HEK293 (cell line): ENCODE results near the gene BZW2.

Source experiments
- CTCF ChIA-PET: fragments of 350-600 bp; formaldehyde crosslinking; extraction: SDS; loops from one replicate; lab custom pipeline; 2021; ENCODE audit warnings: antibody characterized with exemption; lab: Yijun Ruan, JAX
- POLR2A ChIA-PET: fragments of 300-600 bp; formaldehyde crosslinking; extraction: SDS; loops from one replicate; lab custom pipeline; 2020; ENCODE audit warnings: antibody characterized with exemption, inconsistent platforms; lab: Yijun Ruan, JAX
- H3K27ac ChIP-seq: fragments of 200-500 bp; sonication (Bioruptor generic); 2 replicates; pipeline ENCODE4 v1.5.1; 2014; ENCODE audit warnings: low read depth, low read length, control low read depth, inconsistent platforms; ENCODE audit errors: extremely low read depth
- H3K36me3 ChIP-seq, 2 experiments: fragments of 200-500 bp in 1 of 2; sonication (Bioruptor generic) in 1 of 2; 1 replicate in 1 of 2; 2 replicates in 1 of 2; pipeline ENCODE4 v1.5.1; 2014 to 2017; ENCODE audit warnings: inconsistent platforms in 2 of 2, low read length in 2 of 2; ENCODE audit not compliant: control insufficient read depth in 2 of 2, insufficient read depth in 1 of 2
- H3K4me1 ChIP-seq: fragments of 200-500 bp; sonication (Bioruptor generic); 2 replicates; pipeline ENCODE4 v1.5.1; 2014; ENCODE audit warnings: mild to moderate bottlenecking, low read length, inconsistent platforms; ENCODE audit not compliant: control insufficient read depth, insufficient read depth
- H3K4me3 ChIP-seq: 2 replicates; pipeline ENCODE4 v1.5.1; 2011; ENCODE audit warnings: low read depth, mild to moderate bottlenecking, control low read depth, low read length, moderate library complexity
- H3K9me3 ChIP-seq: fragments of 200-500 bp; sonication (Bioruptor generic); 2 replicates; pipeline ENCODE4 v1.5.1; 2014; ENCODE audit warnings: low read depth, low read length, inconsistent platforms; ENCODE audit not compliant: control insufficient read depth, insufficient read depth
- GFI1B ChIP-seq: fragments of 450-650 bp; formaldehyde crosslinking; IDR thresholded peaks from 2 replicates; pipeline ENCODE4 v1.5.1; 2016; ENCODE audit warnings: missing biosample characterization, missing genetic modification characterization
- GLI2 ChIP-seq: fragments of 450-650 bp; formaldehyde crosslinking; IDR thresholded peaks from 2 replicates; pipeline ENCODE4; 2017; ENCODE audit warnings: missing biosample characterization, missing genetic modification characterization, low read depth, borderline replicate concordance
- GLIS1 ChIP-seq: fragments of 450-650 bp; formaldehyde crosslinking; IDR thresholded peaks from 2 replicates; pipeline ENCODE4 v1.5.1; 2016; ENCODE audit warnings: missing biosample characterization, missing genetic modification characterization
- HOXA7 ChIP-seq: sonication (generic); formaldehyde crosslinking; IDR thresholded peaks from 2 replicates; pipeline ENCODE4 v1.8.1; 2022; ENCODE audit warnings: missing genetic modification reagents, borderline replicate concordance
- IKZF3 ChIP-seq: fragments of 450-650 bp; IDR thresholded peaks from 2 replicates; pipeline ENCODE4 v1.5.0; 2018; ENCODE audit warnings: missing biosample characterization, mild to moderate bottlenecking, missing genetic modification characterization, moderate library complexity
- KLF7 ChIP-seq: fragments of 450-650 bp; formaldehyde crosslinking; IDR thresholded peaks from 2 replicates; pipeline ENCODE4 v1.5.1; 2016; ENCODE audit warnings: missing biosample characterization, missing genetic modification characterization, borderline replicate concordance
- PRDM1 ChIP-seq: fragments of 450-650 bp; formaldehyde crosslinking; IDR thresholded peaks from 2 replicates; pipeline ENCODE4; 2016; ENCODE audit warnings: missing biosample characterization, missing genetic modification characterization
- SALL2 ChIP-seq: fragments of 450-650 bp; formaldehyde crosslinking; IDR thresholded peaks from 2 replicates; pipeline ENCODE4 v1.5.0; 2017; ENCODE audit warnings: missing biosample characterization, mild to moderate bottlenecking, missing genetic modification characterization, borderline replicate concordance
- SCRT1 ChIP-seq: fragments of 450-650 bp; formaldehyde crosslinking; IDR thresholded peaks from 2 replicates; pipeline ENCODE4 v1.5.1; 2016; ENCODE audit warnings: missing biosample characterization, missing genetic modification characterization, borderline replicate concordance
- SP2 ChIP-seq: fragments of 450-650 bp; formaldehyde crosslinking; IDR thresholded peaks from 2 replicates; pipeline ENCODE4 v1.5.1; 2016; ENCODE audit warnings: missing biosample characterization, missing genetic modification characterization
- ZEB2 ChIP-seq: fragments of 450-650 bp; formaldehyde crosslinking; IDR thresholded peaks from 2 replicates; pipeline ENCODE4 v1.5.1; 2016; ENCODE audit warnings: missing biosample characterization, missing genetic modification characterization
- ZFP37 ChIP-seq: fragments of 450-650 bp; formaldehyde crosslinking; IDR thresholded peaks from 2 replicates; pipeline ENCODE4 v1.5.1; 2016; ENCODE audit warnings: missing biosample characterization, missing genetic modification characterization
- ZNF121 ChIP-seq: fragments of 450-650 bp; formaldehyde crosslinking; IDR thresholded peaks from 2 replicates; pipeline ENCODE4 v1.5.1; 2016; ENCODE audit warnings: missing biosample characterization, missing genetic modification characterization
- ZNF202 ChIP-seq: fragments of 450-650 bp; formaldehyde crosslinking; IDR thresholded peaks from 2 replicates; pipeline ENCODE4 v1.5.1; 2016; ENCODE audit warnings: missing biosample characterization, missing genetic modification characterization, borderline replicate concordance
- ZNF274 ChIP-seq, 2 experiments: fragments of 200-500 bp in 1 of 2; fragments of 450-650 bp in 1 of 2; sonication (Bioruptor generic) in 1 of 2; formaldehyde crosslinking in 1 of 2; IDR thresholded peaks; 2 replicates each; pipeline versions ENCODE4 v1.5.1 to v1.6.1; 2014 to 2016; ENCODE audit warnings: borderline replicate concordance in 1 of 2, inconsistent platforms in 1 of 2, low read length in 1 of 2, missing biosample characterization in 1 of 2, missing genetic modification characterization in 1 of 2
- ZNF350 ChIP-seq: fragments of 450-650 bp; formaldehyde crosslinking; IDR thresholded peaks from 2 replicates; pipeline ENCODE4 v1.5.0; 2017; ENCODE audit warnings: missing biosample characterization, mild to moderate bottlenecking, missing genetic modification characterization
- ZNF449 ChIP-seq: fragments of 450-650 bp; formaldehyde crosslinking; IDR thresholded peaks from 2 replicates; pipeline ENCODE4 v1.5.1; 2017; ENCODE audit warnings: missing biosample characterization, mild to moderate bottlenecking, missing genetic modification characterization, moderate library complexity
- ZNF555 ChIP-seq: fragments of 450-650 bp; formaldehyde crosslinking; conservative IDR thresholded peaks from 2 replicates; pipeline ENCODE4 v1.5.1; 2017; ENCODE audit warnings: missing biosample characterization, mild to moderate bottlenecking, missing genetic modification characterization, inconsistent platforms
- ZNF571 ChIP-seq: fragments of 450-650 bp; formaldehyde crosslinking; IDR thresholded peaks from 2 replicates; pipeline ENCODE4 v1.5.0; 2017; ENCODE audit warnings: missing biosample characterization, missing genetic modification characterization
- ZNF664 ChIP-seq: fragments of 450-650 bp; formaldehyde crosslinking; IDR thresholded peaks from 2 replicates; pipeline ENCODE4 v1.5.1; 2016; ENCODE audit warnings: missing biosample characterization, missing genetic modification characterization
- ZNF830 ChIP-seq: fragments of 450-650 bp; IDR thresholded peaks from 2 replicates; pipeline ENCODE4 v1.5.0; 2018; ENCODE audit warnings: missing biosample characterization, missing genetic modification characterization, low read depth, mild to moderate bottlenecking, moderate library complexity
- ZSCAN23 ChIP-seq: fragments of 450-650 bp; formaldehyde crosslinking; IDR thresholded peaks from 2 replicates; pipeline ENCODE4 v1.5.1; 2016; ENCODE audit warnings: missing biosample characterization, missing genetic modification characterization
- ZSCAN5A ChIP-seq: fragments of 450-650 bp; formaldehyde crosslinking; IDR thresholded peaks from 2 replicates; pipeline ENCODE4 v1.5.1; 2016; ENCODE audit warnings: missing biosample characterization, missing genetic modification characterization
- TF ChIP-seq, protein P1 (sequence below): fragments of 450-650 bp; formaldehyde crosslinking; IDR thresholded peaks from 2 replicates; pipeline ENCODE4 v1.5.1; 2016; ENCODE audit warnings: missing biosample characterization, missing genetic modification characterization
- TF ChIP-seq, protein P2 (sequence below): fragments of 450-650 bp; formaldehyde crosslinking; IDR thresholded peaks from 2 replicates; pipeline ENCODE4 v1.5.0; 2017; ENCODE audit warnings: missing biosample characterization, missing genetic modification characterization, borderline replicate concordance

BZW2 gene

GRCh38 chr7:16747102-16747501, 101.1 kb downstream of the BZW2 start:
- no peaks in the 10 kb centered on the region for H3K36me3 ChIP-seq
- no peak overlapping the region for H3K27ac ChIP-seq
- ChIA-PET POLR2A (no interaction called here), CTCF (no interaction called here)
- TF ChIP-seq KLF7 (tag by site-specific recombination) (no peak), ZNF350 (tag by site-specific recombination) (no peak), ZNF449 (tag by site-specific recombination) (no peak), ZNF830 (tag by site-specific recombination) (no peak), ZNF202 (no peak), ZNF555 (tag by site-specific recombination) (no peak), SCRT1 (tag by site-specific recombination) (no peak), ZNF274 (IDR thresholded peaks at IDR 0.05; ENCODE audit: low read length) (no peak), ZNF274 (tag by site-specific recombination; IDR thresholded peaks at IDR 0.05; ENCODE audit: borderline replicate concordance) (no peak), GLI2 (tag by site-specific recombination) (no peak), HOXA7 (CRISPR knock-in tag) (no peak)
- TF ChIP-seq, protein P1, sequence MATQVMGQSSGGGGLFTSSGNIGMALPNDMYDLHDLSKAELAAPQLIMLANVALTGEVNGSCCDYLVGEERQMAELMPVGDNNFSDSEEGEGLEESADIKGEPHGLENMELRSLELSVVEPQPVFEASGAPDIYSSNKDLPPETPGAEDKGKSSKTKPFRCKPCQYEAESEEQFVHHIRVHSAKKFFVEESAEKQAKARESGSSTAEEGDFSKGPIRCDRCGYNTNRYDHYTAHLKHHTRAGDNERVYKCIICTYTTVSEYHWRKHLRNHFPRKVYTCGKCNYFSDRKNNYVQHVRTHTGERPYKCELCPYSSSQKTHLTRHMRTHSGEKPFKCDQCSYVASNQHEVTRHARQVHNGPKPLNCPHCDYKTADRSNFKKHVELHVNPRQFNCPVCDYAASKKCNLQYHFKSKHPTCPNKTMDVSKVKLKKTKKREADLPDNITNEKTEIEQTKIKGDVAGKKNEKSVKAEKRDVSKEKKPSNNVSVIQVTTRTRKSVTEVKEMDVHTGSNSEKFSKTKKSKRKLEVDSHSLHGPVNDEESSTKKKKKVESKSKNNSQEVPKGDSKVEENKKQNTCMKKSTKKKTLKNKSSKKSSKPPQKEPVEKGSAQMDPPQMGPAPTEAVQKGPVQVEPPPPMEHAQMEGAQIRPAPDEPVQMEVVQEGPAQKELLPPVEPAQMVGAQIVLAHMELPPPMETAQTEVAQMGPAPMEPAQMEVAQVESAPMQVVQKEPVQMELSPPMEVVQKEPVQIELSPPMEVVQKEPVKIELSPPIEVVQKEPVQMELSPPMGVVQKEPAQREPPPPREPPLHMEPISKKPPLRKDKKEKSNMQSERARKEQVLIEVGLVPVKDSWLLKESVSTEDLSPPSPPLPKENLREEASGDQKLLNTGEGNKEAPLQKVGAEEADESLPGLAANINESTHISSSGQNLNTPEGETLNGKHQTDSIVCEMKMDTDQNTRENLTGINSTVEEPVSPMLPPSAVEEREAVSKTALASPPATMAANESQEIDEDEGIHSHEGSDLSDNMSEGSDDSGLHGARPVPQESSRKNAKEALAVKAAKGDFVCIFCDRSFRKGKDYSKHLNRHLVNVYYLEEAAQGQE (tag by site-specific recombination), result no peak
- H3K4me3 ChIP-seq, result no peak overlapping the region
- H3K9me3 ChIP-seq, result no peaks in the 10 kb centered on the region
- H3K4me1 ChIP-seq, result peaks cover 10% of the 10 kb centered on the region; the same call in 1 of the 2 replicates

DNA sequence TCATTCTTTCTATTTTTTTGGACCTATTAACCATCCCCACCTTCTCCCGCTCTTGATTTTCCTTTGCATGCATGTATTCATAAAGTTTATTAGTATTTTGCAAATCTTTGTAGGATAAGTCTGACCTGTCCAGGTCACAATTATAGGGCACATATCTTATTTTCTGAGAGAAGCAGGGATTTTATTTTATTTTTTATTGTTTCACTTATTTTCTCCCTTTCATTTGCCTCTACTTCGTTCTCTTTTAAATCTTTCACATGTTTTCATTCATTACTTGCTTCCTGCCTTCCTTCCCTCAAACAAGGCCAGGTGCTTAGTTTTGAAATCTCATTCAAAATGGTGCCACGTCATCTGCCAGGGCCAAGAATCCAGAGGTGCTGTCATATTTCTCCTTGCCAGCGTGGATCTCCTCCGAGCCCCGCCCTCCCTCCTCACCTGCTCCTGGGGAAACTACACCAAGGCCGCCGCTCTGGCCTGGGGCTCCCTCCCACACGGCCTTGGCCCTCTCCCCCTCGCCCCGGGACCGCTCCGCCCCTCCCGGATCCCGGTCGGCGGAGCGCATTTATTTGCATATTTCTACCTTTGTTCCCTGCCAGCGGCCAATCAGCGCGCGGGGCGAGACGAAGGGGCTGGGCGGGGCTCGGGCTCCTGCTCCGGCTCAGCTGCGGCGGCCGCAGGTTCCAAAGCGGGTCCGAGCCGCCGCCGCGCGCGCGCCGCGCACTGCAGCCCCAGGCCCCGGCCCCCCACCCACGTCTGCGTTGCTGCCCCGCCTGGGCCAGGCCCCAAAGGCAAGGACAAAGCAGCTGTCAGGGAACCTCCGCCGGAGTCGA, 107.3 kb downstream of the BZW2 start, which contains the start of gene TSPAN13:
TSS of gene TSPAN13 (plus strand) at position 654 of the 830 bp plus-strand sequence. CDS start 213 bp downstream, outside the sequence.
- Histone ChIP-seq H3K4me3 (peak within 1 kb of the TSS; percentile 93), H3K9me3 (no peaks in the 10 kb centered on the region), H3K36me3 (no peaks in the 10 kb centered on the region), H3K27ac (peak within 1 kb of the TSS; percentile 45; the same call in 1 of the 2 replicates), H3K4me1 (peaks cover 6% of the 10 kb centered on the region; the same call in 1 of the 2 replicates)
- ChIA-PET POLR2A (interaction anchor here (2.1 kb wide), 1 partner anchor 17 kb away, joined by 9 read pairs; no protein-coding TSS in a partner anchor), CTCF (no interaction called here)
- TF ChIP-seq ZEB2 (tag by site-specific recombination), result peak; percentile 53
- TF ChIP-seq IKZF3 (tag by site-specific recombination), result no peak
- no peak for TF ChIP-seq ZNF121 (tag by site-specific recombination)
- TF ChIP-seq, protein P2, sequence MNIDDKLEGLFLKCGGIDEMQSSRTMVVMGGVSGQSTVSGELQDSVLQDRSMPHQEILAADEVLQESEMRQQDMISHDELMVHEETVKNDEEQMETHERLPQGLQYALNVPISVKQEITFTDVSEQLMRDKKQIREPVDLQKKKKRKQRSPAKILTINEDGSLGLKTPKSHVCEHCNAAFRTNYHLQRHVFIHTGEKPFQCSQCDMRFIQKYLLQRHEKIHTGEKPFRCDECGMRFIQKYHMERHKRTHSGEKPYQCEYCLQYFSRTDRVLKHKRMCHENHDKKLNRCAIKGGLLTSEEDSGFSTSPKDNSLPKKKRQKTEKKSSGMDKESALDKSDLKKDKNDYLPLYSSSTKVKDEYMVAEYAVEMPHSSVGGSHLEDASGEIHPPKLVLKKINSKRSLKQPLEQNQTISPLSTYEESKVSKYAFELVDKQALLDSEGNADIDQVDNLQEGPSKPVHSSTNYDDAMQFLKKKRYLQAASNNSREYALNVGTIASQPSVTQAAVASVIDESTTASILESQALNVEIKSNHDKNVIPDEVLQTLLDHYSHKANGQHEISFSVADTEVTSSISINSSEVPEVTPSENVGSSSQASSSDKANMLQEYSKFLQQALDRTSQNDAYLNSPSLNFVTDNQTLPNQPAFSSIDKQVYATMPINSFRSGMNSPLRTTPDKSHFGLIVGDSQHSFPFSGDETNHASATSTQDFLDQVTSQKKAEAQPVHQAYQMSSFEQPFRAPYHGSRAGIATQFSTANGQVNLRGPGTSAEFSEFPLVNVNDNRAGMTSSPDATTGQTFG (tag by site-specific recombination), result no peak
- TF ChIP-seq SALL2 (tag by site-specific recombination), result no peak
- no peak for TF ChIP-seq GFI1B (tag by site-specific recombination)
- TF ChIP-seq ZSCAN23 (tag by site-specific recombination), result no peak
- no peak for TF ChIP-seq ZSCAN5A (tag by site-specific recombination)
- no peak for TF ChIP-seq KLF7 (tag by site-specific recombination)
- TF ChIP-seq ZNF664 (tag by site-specific recombination), result no peak
- no peak for TF ChIP-seq ZNF571
- TF ChIP-seq PRDM1, result peak; percentile 72
- peak; percentile 73 for TF ChIP-seq SP2 (tag by site-specific recombination)
- TF ChIP-seq GLIS1 (tag by site-specific recombination), result no peak
- no peak for TF ChIP-seq ZFP37 (tag by site-specific recombination)
